Omental fat pad (tissue), 4 donors: Measurements from ENCODE around the gene RIPOR1. TPM values are rescaled to one million over a fixed set of nuclear protein-coding genes. Genes with fewer than 3 reads are reported as not detected.

Experiments used
- ATAC-seq: fragments of 150-250 bp; one replicate; pipeline ENCODE4 v1.9.1; 2016; ENCODE audit warnings: mild to moderate bottlenecking, moderate library complexity; ENCODE audit not compliant: low FRiP score
- DNase-seq: peaks from one replicate; pipeline ENCODE4 v3.0.0-alpha.2; 2019; ENCODE audit warnings: low spot score
- total RNA-seq, 4 donors: library from RNA; depleted of rRNA; stranded (reverse); fragments of >200 nt; gene quantifications; one replicate each; pipeline ENCODE4 v1.1.0, GENCODE V29; 2016
- TF ChIP-seq, protein P1 (sequence below), 3 donors: fragments of 450-650 bp; IDR thresholded peaks; one replicate each; pipeline ENCODE4 v1.5.1; 2016 to 2017; ENCODE audit warnings: antibody characterized with exemption in 3 of 3, mild to moderate bottlenecking in 3 of 3, moderate library complexity in 2 of 3

The RIPOR1 gene
- total RNA-seq, 4 donors from 2014 or later, result 27.4 to 91.1 (median 64.8) TPM

GRCh38 chr16:67517661-67518423 lies 10.8 kb upstream of the RIPOR1 start:
- ATAC-seq, result no peak
- DNase-seq, result no peak
- TF ChIP-seq, protein P1, sequence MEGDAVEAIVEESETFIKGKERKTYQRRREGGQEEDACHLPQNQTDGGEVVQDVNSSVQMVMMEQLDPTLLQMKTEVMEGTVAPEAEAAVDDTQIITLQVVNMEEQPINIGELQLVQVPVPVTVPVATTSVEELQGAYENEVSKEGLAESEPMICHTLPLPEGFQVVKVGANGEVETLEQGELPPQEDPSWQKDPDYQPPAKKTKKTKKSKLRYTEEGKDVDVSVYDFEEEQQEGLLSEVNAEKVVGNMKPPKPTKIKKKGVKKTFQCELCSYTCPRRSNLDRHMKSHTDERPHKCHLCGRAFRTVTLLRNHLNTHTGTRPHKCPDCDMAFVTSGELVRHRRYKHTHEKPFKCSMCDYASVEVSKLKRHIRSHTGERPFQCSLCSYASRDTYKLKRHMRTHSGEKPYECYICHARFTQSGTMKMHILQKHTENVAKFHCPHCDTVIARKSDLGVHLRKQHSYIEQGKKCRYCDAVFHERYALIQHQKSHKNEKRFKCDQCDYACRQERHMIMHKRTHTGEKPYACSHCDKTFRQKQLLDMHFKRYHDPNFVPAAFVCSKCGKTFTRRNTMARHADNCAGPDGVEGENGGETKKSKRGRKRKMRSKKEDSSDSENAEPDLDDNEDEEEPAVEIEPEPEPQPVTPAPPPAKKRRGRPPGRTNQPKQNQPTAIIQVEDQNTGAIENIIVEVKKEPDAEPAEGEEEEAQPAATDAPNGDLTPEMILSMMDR (IDR thresholded peaks at IDR 0.05), result no peak

GRCh38 chr16:67518676-67519075 lies 10.0 kb upstream of the RIPOR1 start:
- DNase-seq (no peak), ATAC-seq (no peak)
- TF ChIP-seq, protein P1 (IDR thresholded peaks at IDR 0.05), result no peak

- no peak for ATAC-seq
- DNase-seq, result no peak
- TF ChIP-seq, protein P1 (IDR thresholded peaks at IDR 0.05), result no peak
Measured at GRCh38 chr16:67519242-67519641, 9.4 kb upstream of the RIPOR1 start.

GRCh38 chr16:67521095-67521804 lies 7.4 kb upstream of the RIPOR1 start:
- peak; percentile 98 for DNase-seq
- ATAC-seq, result peak; percentile 90
- TF ChIP-seq, protein P1 (IDR thresholded peaks at IDR 0.05), result peak in 2 of 3 donors; percentile 49 to 94

- no peak for DNase-seq
- TF ChIP-seq, protein P1 (IDR thresholded peaks at IDR 0.05), result no peak
- no peak for ATAC-seq
Measured at GRCh38 chr16:67525176-67525860, 3.3 kb upstream of the RIPOR1 start.

- DNase-seq (no peak), ATAC-seq (no peak)
- TF ChIP-seq, protein P1 (IDR thresholded peaks at IDR 0.05), result no peak
Measured at GRCh38 chr16:67526149-67526791, 2.4 kb upstream of the RIPOR1 start.
